Panc1 (cell line): Measurements from ENCODE around the gene ZFAND3. TPM values are rescaled to one million over a fixed set of nuclear protein-coding genes. Genes with fewer than 3 reads are reported as not detected.

Experiments
- ATAC-seq: fragments of 200-7000 bp; cut with Tn5 transposase; 2 replicates; pipeline ENCODE4 v1.9.1; 2020; ENCODE audit warnings: mild to moderate bottlenecking, moderate library complexity
- BruUV-seq: library from RNA; stranded (reverse); fragments of 400-500 nt; replicated peaks from 2 replicates; lab custom pipeline; 2021; lab: Mats Ljungman, UMichigan
- CTCF ChIA-PET: fragments of 300-600 bp; sonication (Branson Sonifier 250); formaldehyde crosslinking; loops from one replicate; lab custom pipeline; 2022; ENCODE audit warnings: antibody characterized with exemption; lab: Charles Lee
- POLR2A ChIA-PET: fragments of 300-600 bp; sonication (Branson Sonifier 250); formaldehyde crosslinking; loops from one replicate; lab custom pipeline; 2022; ENCODE audit warnings: antibody characterized with exemption; lab: Charles Lee
- DNase-seq: peaks from one replicate; pipeline ENCODE4 v3.0.0-alpha.2; 2010; ENCODE audit warnings: low read depth, low spot score
- H3K27ac ChIP-seq: 2 replicates; pipeline ENCODE4 v1.5.1; 2011; ENCODE audit warnings: mild to moderate bottlenecking, low read length, inconsistent platforms
- H3K27me3 ChIP-seq: fragments of 200-500 bp; sonication (Bioruptor generic); 2 replicates; pipeline ENCODE4 v1.6.0; 2014; ENCODE audit warnings: low read length, inconsistent platforms; ENCODE audit not compliant: control insufficient read depth, insufficient read depth
- H3K36me3 ChIP-seq: fragments of 200-500 bp; sonication (Bioruptor generic); 2 replicates; pipeline ENCODE4 v1.5.1; 2014; ENCODE audit warnings: inconsistent platforms, mild to moderate bottlenecking, low read length, moderate library complexity; ENCODE audit not compliant: control insufficient read depth, insufficient read depth
- H3K4me1 ChIP-seq: 2 replicates; pipeline ENCODE4 v1.5.1; 2011; ENCODE audit warnings: inconsistent platforms, mild to moderate bottlenecking, low read length, moderate library complexity; ENCODE audit not compliant: control insufficient read depth, insufficient read depth
- H3K4me3 ChIP-seq, 2 experiments: 2 replicates each; pipeline ENCODE4 v1.5.1; 2011 to 2012; ENCODE audit warnings: low read depth in 2 of 2, low read length in 2 of 2, mild to moderate bottlenecking in 2 of 2, inconsistent platforms in 1 of 2, moderate library complexity in 1 of 2
- H3K9me3 ChIP-seq: fragments of 200-500 bp; sonication (Bioruptor generic); 2 replicates; pipeline ENCODE4 v1.5.1; 2014; ENCODE audit warnings: low read depth, mild to moderate bottlenecking, inconsistent platforms, low read length, moderate library complexity; ENCODE audit not compliant: control insufficient read depth, insufficient read depth
- CTCF ChIP-seq: fragments of 450-650 bp; IDR thresholded peaks from 2 replicates; pipeline ENCODE4 v1.5.1; 2017; ENCODE audit warnings: mild to moderate bottlenecking
- POLR2AphosphoS5 ChIP-seq: IDR thresholded peaks from 2 replicates; pipeline ENCODE4 v1.6.1; 2012; ENCODE audit warnings: mild to moderate bottlenecking, low read depth, low read length, moderate library complexity
- REST ChIP-seq, 2 experiments: IDR thresholded peaks; 2 replicates each; pipeline ENCODE4 v1.6.1; 2011 to 2012; ENCODE audit warnings: low read depth in 2 of 2, control low read depth in 1 of 2, low read length in 1 of 2, mild to moderate bottlenecking in 1 of 2, moderate library complexity in 1 of 2; ENCODE audit not compliant: insufficient read depth in 1 of 2
- SIN3A ChIP-seq: IDR thresholded peaks from 2 replicates; pipeline ENCODE4 v1.6.1; 2012; ENCODE audit warnings: low read depth, mild to moderate bottlenecking, low read length, moderate library complexity, borderline replicate concordance; ENCODE audit not compliant: insufficient read depth
- TCF7L2 ChIP-seq: IDR thresholded peaks from 2 replicates; pipeline ENCODE4 v1.6.1; 2011; ENCODE audit warnings: mild to moderate bottlenecking, low read depth, low read length, inconsistent platforms
- in situ Hi-C: cut with HindIII; loops from 2 replicates; pipeline ENCODE4 v1.10.0; 2016; ENCODE audit warnings: low sequenced_read_pairs, low pct_unique_long_range_greater_than_20kb
- intact Hi-C: fragments of 100-400 bp; cut with micrococcal nuclease; formaldehyde crosslinking; loops from one replicate; pipeline ENCODE4 v1.10.0; 2022; ENCODE audit not compliant: unreplicated experiment
- total RNA-seq: library from RNA; stranded (reverse); gene quantifications from one replicate; pipeline ENCODE4 v1.2.1, GENCODE V29; 2021; ENCODE audit not compliant: unreplicated experiment

The ZFAND3 gene
- total RNA-seq, 1 experiment from 2014 or later = 95.9 TPM

GRCh38 chr6:37922563-37922962 lies 103.0 kb downstream of the ZFAND3 start:
- intact Hi-C loops (no loop called here), in situ Hi-C loops (no loop called here)
- Histone ChIP-seq H3K27ac (no peak overlapping the region), H3K36me3 (no peaks in the 10 kb centered on the region), H3K4me3 (no peak overlapping the region), H3K27me3 (no peaks in the 10 kb centered on the region), H3K9me3 (no peaks in the 10 kb centered on the region), H3K4me1 (peaks cover 7% of the 10 kb centered on the region)
- no TSS peak for BruUV-seq
- ChIA-PET POLR2A (no interaction called here), CTCF (no interaction called here)
- DNase-seq (no peak), ATAC-seq (no peak)
- TF ChIP-seq CTCF (no peak), REST (IDR thresholded peaks at IDR 0.05; ENCODE audit: insufficient read depth in 1 of 2, low read depth in 2 of 2, low read length in 1 of 2) (no peak), POLR2AphosphoS5 (no peak), TCF7L2 (no peak), SIN3A (no peak)

- CTCF ChIA-PET = no interaction called here
- Histone ChIP-seq H3K36me3 (no peaks in the 10 kb centered on the region), H3K4me1 (peaks cover 7% of the 10 kb centered on the region), H3K27ac (no peak overlapping the region), H3K9me3 (no peaks in the 10 kb centered on the region), H3K27me3 (no peaks in the 10 kb centered on the region), H3K4me3 (no peak overlapping the region)
- in situ Hi-C loops = no loop called here
- intact Hi-C loops = no loop called here
- ATAC-seq = no peak
- BruUV-seq = no TSS peak
- POLR2A ChIA-PET = no interaction called here
- TF ChIP-seq REST (IDR thresholded peaks at IDR 0.05; ENCODE audit: insufficient read depth in 1 of 2, low read depth in 2 of 2, low read length in 1 of 2) (no peak), TCF7L2 (no peak), SIN3A (no peak), CTCF (no peak), POLR2AphosphoS5 (no peak)
- DNase-seq = no peak
These were observed 104.0 kb downstream of the ZFAND3 start for GRCh38 chr6:37923514-37923913.
